Stimulated activated CD4-positive, alpha-beta T cell treated with anti-CD3 and anti-CD28 coated beads, Interleukin-2, amount 100 ng/mL, for 24 hours (primary cell): ENCODE data around the gene KIAA0319L.
A peak's percentile ranks its signal among the peaks of the same experiment; 100 is the strongest.

Source experiments
- DNase-seq, 2 donors: peaks; one replicate each; pipeline ENCODE4 v3.0.0-alpha.2; 2020

Gene KIAA0319L

GRCh38 chr1:35561972-35562680 is 4.9 kb upstream of the KIAA0319L start:
- DNase-seq = no peak

DNA sequence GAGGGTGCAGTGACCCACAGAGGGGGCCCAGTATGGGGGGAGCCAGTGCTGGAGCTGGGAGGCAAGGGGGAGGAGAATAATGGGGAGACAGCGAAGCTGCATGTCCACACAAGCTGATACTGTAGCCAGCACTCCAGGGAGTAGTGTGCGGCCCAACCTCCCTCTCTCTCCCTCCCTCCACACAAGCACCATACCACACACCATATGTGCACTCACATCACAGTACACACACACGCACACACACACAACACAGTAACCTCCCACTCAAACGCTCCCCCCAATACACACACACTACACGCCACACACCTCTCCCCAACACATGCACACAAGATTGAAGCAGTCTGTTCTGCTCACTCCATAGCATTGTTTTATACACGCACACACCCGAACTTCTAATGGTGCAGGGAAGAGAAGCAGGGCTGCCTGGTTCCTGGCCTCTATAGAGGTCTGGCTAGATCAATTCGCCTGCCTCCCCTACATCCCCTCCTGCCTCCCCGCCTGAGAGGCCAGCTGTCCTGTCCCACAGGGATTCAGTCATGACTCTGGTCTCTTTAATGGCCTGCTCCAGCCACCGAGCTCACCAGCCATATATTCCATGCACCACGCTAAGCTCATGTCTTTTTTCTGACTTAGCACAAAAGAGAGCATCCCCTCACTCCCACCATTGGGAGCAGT is 4.2 kb upstream of the KIAA0319L start:
- DNase-seq = no peak

DNA sequence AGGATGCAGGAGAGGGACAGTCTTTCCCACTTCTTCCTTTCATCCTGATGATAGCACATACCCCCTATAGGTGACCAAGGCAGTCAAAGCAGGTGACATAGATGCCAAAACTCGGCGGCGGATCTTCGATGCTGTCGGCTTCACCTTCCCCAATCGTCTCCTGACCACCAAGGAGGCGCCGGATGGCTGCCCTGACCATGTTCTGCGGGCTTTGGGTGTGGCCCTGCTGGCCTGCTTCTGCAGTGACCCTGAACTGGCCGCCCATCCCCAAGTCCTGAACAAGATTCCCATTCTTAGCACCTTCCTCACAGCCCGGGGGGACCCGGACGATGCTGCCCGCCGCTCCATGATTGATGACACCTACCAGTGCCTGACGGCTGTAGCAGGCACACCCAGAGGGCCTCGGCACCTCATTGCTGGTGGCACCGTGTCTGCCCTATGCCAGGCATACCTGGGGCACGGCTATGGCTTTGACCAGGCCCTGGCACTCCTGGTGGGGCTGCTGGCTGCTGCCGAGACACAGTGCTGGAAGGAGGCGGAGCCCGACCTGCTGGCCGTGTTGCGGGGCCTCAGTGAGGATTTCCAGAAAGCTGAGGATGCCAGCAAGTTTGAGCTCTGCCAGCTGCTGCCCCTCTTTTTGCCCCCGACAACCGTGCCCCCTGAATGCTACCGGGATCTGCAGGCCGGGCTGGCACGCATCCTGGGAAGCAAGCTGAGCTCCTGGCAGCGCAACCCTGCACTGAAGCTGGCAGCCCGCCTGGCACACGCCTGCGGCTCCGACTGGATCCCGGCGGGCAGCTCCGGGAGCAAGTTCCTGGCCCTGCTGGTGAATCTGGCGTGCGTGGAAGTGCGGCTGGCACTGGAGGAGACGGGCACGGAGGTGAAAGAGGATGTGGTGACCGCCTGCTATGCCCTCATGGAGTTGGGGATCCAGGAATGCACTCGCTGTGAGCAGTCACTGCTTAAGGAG is 3.3 kb upstream of the KIAA0319L start:
- no peak for DNase-seq

DNA sequence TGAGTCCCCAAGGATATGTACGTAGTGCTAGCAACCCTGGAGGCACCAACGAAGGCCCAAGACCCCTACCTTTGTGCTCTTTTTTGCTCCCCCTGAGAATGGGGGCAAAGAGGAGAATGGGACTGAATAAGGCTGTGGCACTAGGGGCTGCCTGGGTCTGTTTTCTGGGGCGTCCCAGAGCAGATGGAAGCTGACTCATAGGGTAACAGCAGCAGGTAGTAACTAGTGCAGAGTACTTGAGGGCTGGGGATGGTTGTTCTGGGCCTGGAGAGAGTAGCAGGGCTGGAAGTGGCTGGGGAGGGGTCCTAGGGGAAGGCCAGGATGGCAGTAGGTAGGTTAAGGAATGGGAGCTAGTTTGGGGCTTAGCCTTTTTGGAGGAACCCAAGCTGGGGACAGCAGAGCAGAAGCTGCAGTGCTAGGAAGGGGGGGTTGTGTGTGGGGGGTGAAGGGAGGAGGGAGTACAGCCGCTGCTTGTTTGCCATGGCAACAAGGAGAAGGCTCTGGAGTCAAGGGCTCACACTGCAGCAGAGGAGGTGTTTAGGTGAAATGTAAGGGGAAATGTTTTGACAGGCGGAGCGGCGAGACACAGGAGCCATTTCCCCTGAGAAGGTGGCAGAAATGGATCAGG is 2.2 kb upstream of the KIAA0319L start:
- no peak for DNase-seq

- peak in 1 of 2 donors; percentile 30 for DNase-seq
Observed at GRCh38 chr1:35558374-35559316, 1.4 kb upstream of the KIAA0319L start.

- DNase-seq = peak; percentile 96 to 97
Observed at GRCh38 chr1:35557611-35558373, 589 bp upstream of the KIAA0319L start, which contains the start of gene NCDN. Gene NCDN, plus strand, starts transcription at chr1:35557799. Its CDS starts 392 bp downstream, at chr1:35558191.

DNA sequence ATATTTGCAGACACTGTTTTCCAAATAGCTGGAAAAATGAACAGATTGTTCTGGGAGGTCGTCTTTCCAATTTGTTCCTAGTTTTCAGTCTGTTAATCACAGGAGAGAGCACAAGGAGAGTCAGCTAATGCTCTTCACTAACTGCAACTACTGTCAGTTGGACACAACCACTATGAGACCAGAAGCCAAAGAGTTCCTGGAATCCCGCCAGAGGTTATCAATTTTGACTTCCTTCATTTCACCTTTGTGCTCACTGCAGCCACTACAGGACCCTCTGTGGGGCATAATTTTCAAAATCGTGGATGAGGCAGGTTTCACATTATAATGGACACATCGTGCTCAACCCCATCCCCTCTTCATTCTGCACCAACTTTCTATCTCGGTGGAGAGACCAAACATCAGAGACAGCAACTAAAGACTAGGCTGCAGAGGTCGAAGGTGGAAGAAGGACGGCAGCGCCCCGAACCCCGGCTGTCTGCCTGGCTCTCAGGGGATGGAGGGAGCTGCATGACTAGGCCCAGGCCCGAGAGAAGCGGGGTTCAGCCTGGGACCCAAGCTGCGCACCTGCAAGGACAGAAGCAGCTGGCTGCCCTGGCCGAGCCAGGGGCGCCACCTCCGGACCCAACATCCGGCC is 602 bp downstream of the KIAA0319L start:
- no peak for DNase-seq

DNA sequence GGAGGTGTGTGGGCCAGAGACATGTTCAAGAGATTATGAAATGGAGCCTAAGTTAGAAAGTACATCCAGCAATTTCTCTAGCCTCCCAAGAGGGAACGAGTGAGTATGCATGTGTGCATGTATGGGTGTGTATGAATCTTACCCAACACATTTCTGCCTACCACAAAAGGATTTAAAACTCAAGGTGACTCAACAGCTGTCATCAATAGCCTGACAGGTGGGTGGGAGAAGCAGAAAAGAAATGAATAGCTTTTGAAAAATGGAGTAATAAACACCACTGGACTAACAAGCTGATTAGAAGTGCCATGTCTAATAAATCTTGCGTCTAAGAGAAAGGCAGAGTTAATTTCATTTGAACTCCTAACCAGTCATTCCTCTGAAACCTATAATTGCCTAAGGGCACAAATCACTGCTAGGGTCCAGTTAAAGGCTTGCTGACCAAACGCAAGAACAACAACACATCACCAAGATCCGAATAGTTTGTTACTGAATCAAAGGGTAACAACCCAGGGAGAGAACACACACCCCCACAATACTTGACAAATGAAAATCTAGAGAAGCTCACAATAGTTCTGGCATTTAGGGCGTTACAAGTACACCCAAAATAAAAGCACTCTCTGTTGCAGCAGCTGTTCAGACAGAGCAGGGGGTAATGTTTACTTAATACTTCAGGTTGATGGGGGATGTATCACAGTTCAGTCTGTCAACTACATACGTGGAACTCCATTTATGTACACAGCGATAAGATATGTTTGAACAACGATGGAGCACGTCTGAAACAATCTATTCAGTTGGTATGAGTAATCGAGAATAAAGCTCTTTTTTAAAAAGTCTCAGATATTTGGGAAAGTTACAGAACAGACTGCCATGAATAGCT is 1.4 kb downstream of the KIAA0319L start:
- no peak for DNase-seq

DNA sequence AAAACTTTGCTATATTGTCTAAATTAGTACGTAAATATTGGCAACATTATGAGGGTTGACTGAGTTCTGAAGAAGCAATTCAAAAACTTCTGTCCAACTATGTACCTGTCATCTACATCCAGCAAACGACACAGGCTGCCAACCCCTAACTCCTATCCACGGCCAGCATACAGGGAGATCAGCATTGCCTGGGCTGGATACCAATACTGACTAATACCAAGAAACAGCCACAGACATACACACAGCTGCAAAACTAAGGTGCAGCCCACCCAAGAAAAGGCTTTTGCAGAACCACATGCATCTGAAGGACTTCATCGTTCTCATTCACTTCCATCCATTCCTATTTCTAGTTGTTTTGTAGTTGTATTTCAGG is 2.0 kb downstream of the KIAA0319L start:
- no peak for DNase-seq

DNA sequence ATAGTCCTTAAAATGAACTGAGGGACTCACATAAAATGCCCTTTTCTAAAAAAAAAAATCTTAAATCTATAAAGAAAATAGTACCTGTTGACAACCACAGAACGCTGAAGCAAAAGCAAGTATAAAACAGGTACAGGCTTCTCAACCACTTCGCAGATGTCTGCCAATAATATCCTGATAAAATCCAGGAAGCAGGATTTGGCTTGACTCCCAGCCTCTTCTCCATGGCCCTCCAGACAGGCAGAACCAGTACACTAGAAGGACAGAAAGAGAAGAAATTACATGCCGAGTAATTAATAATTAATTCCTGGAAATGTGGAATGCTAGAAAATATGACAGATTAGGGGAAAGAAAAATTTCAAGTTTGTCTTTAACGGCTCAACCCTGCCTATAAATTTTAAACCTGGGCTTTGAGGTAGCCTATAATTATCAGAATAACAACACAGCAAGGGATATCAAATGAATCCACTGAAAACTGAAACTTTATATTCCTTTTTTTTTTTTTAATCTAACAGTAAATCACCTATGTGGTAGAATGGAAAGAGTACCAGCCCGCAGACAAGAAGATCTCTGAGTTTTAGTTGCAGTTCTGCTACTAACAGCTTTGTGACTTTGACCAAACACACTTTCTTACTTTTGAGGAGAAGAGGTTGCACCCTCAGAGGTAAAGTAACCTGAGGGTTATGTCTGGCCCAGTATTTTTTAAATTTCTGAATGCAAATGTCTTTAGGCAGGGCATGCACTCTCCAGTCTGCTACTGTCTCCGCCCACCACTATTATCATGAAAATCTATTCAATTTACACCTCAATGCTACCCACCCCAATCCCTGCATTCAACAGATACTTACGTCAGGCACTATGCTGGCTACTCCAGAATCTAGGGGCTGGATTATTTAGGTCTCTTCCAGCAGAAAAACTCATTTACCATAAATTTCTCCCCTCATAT is 2.7 kb downstream of the KIAA0319L start:
- DNase-seq = no peak

- DNase-seq = no peak
Observed at GRCh38 chr1:35553851-35554250, 3.4 kb downstream of the KIAA0319L start.

GRCh38 chr1:35546614-35547013 is 10.6 kb downstream of the KIAA0319L start:
- no peak for DNase-seq

GRCh38 chr1:35544976-35545375 is 12.2 kb downstream of the KIAA0319L start:
- peak in 1 of 2 donors; percentile 54 for DNase-seq

- no peak for DNase-seq
Observed at GRCh38 chr1:35539824-35540261, 17.4 kb downstream of the KIAA0319L start.

GRCh38 chr1:35539073-35539823 is 18.0 kb downstream of the KIAA0319L start:
- no peak for DNase-seq

DNA sequence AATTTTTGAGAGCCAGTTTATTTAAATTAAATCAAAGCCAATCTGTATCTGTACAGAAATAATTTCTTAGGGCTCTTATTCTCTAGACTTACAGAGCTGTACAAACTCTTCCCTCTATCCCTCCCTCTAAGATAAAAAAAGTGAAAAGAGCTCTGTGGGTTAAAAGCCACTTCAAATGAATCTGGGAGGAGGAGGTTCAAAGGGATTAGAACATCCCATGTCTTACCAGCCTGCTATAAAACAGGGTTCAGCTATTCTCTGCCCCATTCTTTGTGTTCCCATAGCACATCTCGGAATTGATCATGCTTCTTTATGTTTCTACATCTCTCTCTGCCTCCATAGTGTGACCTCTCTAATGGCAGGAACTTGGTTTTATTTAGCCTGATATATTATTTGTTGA is 19.4 kb downstream of the KIAA0319L start:
- no peak for DNase-seq

GRCh38 chr1:35536556-35537162 is 20.5 kb downstream of the KIAA0319L start:
- DNase-seq = no peak
